ENCODE data around the gene UBXN6. TPM values are rescaled to one million over a fixed set of nuclear protein-coding genes. Genes with fewer than 3 reads are reported as not detected.

The UBXN6 gene
- total and polyA plus RNA-seq, 2 of the 8 experiments (the other 6 are each of a cell fraction or from before 2014, with no cell fraction given), result 28.0 to 43.8 TPM

DNA sequence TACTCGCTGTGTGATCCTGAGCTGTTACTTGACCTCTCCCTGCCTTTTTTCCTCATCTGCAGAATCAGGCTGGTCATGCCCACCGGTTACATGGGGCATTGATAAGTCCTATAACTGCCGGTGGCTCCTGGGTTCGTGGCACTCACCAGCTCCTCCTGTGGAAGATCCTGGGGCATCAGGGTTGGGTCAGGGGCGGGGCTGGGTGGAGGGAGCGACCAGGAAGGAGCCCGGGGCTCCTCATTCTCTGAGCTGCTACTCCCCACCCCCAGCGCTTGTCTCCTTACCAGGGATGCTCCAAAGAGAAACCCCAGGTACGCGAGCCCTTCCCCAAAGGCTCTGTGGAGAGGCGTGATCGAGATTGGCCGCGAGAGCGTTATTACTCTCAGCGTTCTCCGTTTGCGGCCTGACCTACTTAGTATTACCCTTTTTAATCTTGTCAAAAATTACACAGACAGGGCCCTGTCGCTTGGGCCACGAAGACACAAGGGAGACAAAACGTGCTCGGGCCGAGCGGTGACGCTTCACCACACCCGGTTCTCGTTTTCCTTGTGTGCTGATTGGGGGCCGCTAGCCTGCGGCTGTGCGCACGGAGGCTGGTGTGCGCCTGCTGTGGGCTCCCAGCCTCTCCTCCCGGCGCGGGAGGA is 25.2 kb upstream of the UBXN6 start (continued):
- TF ChIP-seq NRF1 (IDR thresholded peaks at IDR 0.05; ENCODE audit: low read depth, low read length), result no peak
- TF ChIP-seq EZH2 (IDR thresholded peaks at IDR 0.05; ENCODE audit: low read depth, low read length, severe bottlenecking), result no peak
- TF ChIP-seq RBBP5 (IDR thresholded peaks at IDR 0.05; ENCODE audit: borderline replicate concordance, low read depth, low read length), result no peak
- TF ChIP-seq POU5F1 (IDR thresholded peaks at IDR 0.05; ENCODE audit: low read depth, low read length), result no peak
- no peak for TF ChIP-seq FOSL1 (IDR thresholded peaks at IDR 0.05; ENCODE audit: insufficient read depth, low read depth, low read length)
